HG02610 (cell line): ENCODE results near the gene SERPINB8.
"Not testable (repeated sequence)": the region's sequence is repeated elsewhere in the genome, so short reads cannot be mapped to it uniquely, and the experiment has no call there.

Experiments
- ATAC-seq: cut with Tn5 transposase; IDR thresholded peaks from one replicate; pipeline ENCODE4 v1.9.1; 2021; ENCODE audit warnings: mild to moderate bottlenecking, moderate library complexity; ENCODE audit not compliant: unreplicated experiment

Gene SERPINB8

GRCh38 chr18:63969942-63970808, at the start of gene SERPINB8:
Gene SERPINB8, plus strand, starts transcription at chr18:63970081. Its CDS starts 8,228 bp downstream, at chr18:63978309.
- ATAC-seq: peak; percentile 91

- ATAC-seq: no peak
These were observed 47.8 kb upstream of the SERPINB8 start for GRCh38 chr18:63922049-63922448.

- no peak for ATAC-seq
These were observed 45.3 kb upstream of the SERPINB8 start for GRCh38 chr18:63924551-63924950.

- no peak for ATAC-seq
These were observed 41.5 kb upstream of the SERPINB8 start for GRCh38 chr18:63928331-63928730.

GRCh38 chr18:63929369-63929768, 40.5 kb upstream of the SERPINB8 start:
- not testable (repeated sequence) for ATAC-seq

GRCh38 chr18:63930773-63931354, 39.0 kb upstream of the SERPINB8 start:
- ATAC-seq: no peak

GRCh38 chr18:63936156-63936931, 33.5 kb upstream of the SERPINB8 start:
- ATAC-seq: peak; percentile 97

- no peak for ATAC-seq
These were observed 32.9 kb upstream of the SERPINB8 start for GRCh38 chr18:63936932-63937393.

GRCh38 chr18:63940008-63940407, 29.9 kb upstream of the SERPINB8 start:
- no peak for ATAC-seq

GRCh38 chr18:63940543-63941050, 29.3 kb upstream of the SERPINB8 start:
- ATAC-seq: not testable (repeated sequence)

GRCh38 chr18:63947051-63947790, 22.7 kb upstream of the SERPINB8 start:
- ATAC-seq: no peak

- ATAC-seq: peak; percentile 89
These were observed 20.7 kb upstream of the SERPINB8 start, which contains the start of gene HMSD for GRCh38 chr18:63949068-63949737. Gene HMSD, plus strand, starts transcription at chr18:63949301. Its CDS starts 4,155 bp downstream, at chr18:63953456.

GRCh38 chr18:63951302-63951705, 18.6 kb upstream of the SERPINB8 start:
- ATAC-seq: peak; percentile 59

- ATAC-seq: no peak
These were observed 16.1 kb upstream of the SERPINB8 start for GRCh38 chr18:63953811-63954210.

GRCh38 chr18:63956755-63957154, 13.1 kb upstream of the SERPINB8 start:
- no peak for ATAC-seq

GRCh38 chr18:63960891-63961290, 9.0 kb upstream of the SERPINB8 start:
- no peak for ATAC-seq

- no peak for ATAC-seq
These were observed 8.4 kb upstream of the SERPINB8 start for GRCh38 chr18:63961435-63961980.

GRCh38 chr18:63962137-63962536, 7.7 kb upstream of the SERPINB8 start:
- no peak for ATAC-seq

- peak; percentile 67 for ATAC-seq
These were observed 6.1 kb upstream of the SERPINB8 start for GRCh38 chr18:63963615-63964256.
